HCT116 (cell line): ENCODE results near the gene SLC7A5. TPM values are rescaled to one million over a fixed set of nuclear protein-coding genes. Genes with fewer than 3 reads are reported as not detected.

Source experiments
- ATAC-seq: fragments of 200-7000 bp; cut with Tn5 transposase; 2 replicates; pipeline ENCODE4 v1.9.1; 2020; ENCODE audit warnings: mild to moderate bottlenecking, moderate library complexity
- BruUV-seq: library from RNA; stranded (reverse); fragments of 400-500 nt; replicated peaks from 2 replicates; lab custom pipeline; 2021; lab: Mats Ljungman, UMichigan
- CTCF ChIA-PET: fragments of 300-600 bp; sonication (Branson Sonifier 250); formaldehyde crosslinking; loops from one replicate; lab custom pipeline; 2021; ENCODE audit warnings: antibody characterized with exemption; lab: Charles Lee
- POLR2A ChIA-PET: fragments of 300-600, 350-600 bp; sonication (Branson Sonifier 250); formaldehyde crosslinking; loops from one replicate; lab custom pipeline; 2021; ENCODE audit warnings: antibody characterized with exemption; lab: Charles Lee
- RAD21 ChIA-PET, 2 experiments: fragments of 300-600 bp; sonication (Branson Sonifier 250); formaldehyde crosslinking; loops; one replicate each; lab custom pipeline; 2023; ENCODE audit warnings: low total read pairs in 2 of 2; ENCODE audit not compliant: uncharacterized antibody in 2 of 2, unreplicated experiment in 2 of 2, low non-redundant PET in 1 of 2; lab: Charles Lee
- DNase-seq: peaks from one replicate; pipeline ENCODE4 v3.0.0-alpha.2; 2010; ENCODE audit warnings: low read depth, low spot score
- H2AFZ ChIP-seq: fragments of 200-600 bp; shearing (Covaris generic), sonication (generic); 2 replicates; pipeline ENCODE4 v1.6.1; 2017; ENCODE audit warnings: low read depth, mixed run types, mixed read lengths, antibody characterized with exemption, low read length; ENCODE audit not compliant: poor library complexity, severe bottlenecking
- H3K27ac ChIP-seq: 2 replicates; pipeline ENCODE4 v1.5.1; 2012; ENCODE audit warnings: low read depth, low read length
- H3K27me3 ChIP-seq: fragments of 200-600 bp; sonication (generic); 2 replicates; pipeline ENCODE4 v1.6.1; 2016; ENCODE audit warnings: mixed run types, low read length, mixed read lengths; ENCODE audit not compliant: insufficient read depth
- H3K36me3 ChIP-seq, 2 experiments: fragments of 200-500 bp in 1 of 2; fragments of 200-600 bp in 1 of 2; sonication (Bioruptor generic) in 1 of 2; sonication (generic) in 1 of 2; 2 replicates each; pipeline versions ENCODE4 v1.5.1 to v1.6.1; 2014 to 2016; ENCODE audit warnings: low read length in 2 of 2, inconsistent platforms in 1 of 2, mixed read lengths in 1 of 2, mixed run types in 1 of 2; ENCODE audit not compliant: insufficient read depth in 2 of 2, control insufficient read depth in 1 of 2
- H3K4me1 ChIP-seq, 2 experiments: fragments of 200-600 bp in 1 of 2; sonication (generic) in 1 of 2; 2 replicates each; pipeline versions ENCODE4 v1.5.1 to v1.6.1; 2012 to 2017; ENCODE audit warnings: low read length in 2 of 2, inconsistent platforms in 1 of 2, mild to moderate bottlenecking in 1 of 2, mixed read lengths in 1 of 2, mixed run types in 1 of 2, moderate library complexity in 1 of 2; ENCODE audit not compliant: insufficient read depth in 2 of 2, control insufficient read depth in 1 of 2
- H3K4me2 ChIP-seq: fragments of 200-600 bp; sonication (generic); 2 replicates; pipeline ENCODE4 v1.6.1; 2017; ENCODE audit warnings: mixed run types, low read length, mixed read lengths
- H3K4me3 ChIP-seq, 2 experiments: fragments of 200-600 bp in 1 of 2; sonication (generic) in 1 of 2; replicated peaks in 1 of 2; 2 replicates each; pipeline ENCODE4 v1.5.1; 2011 to 2016; ENCODE audit warnings: low read length in 2 of 2, control low read depth in 1 of 2, low read depth in 1 of 2, mild to moderate bottlenecking in 1 of 2, mixed read lengths in 1 of 2, mixed run types in 1 of 2
- H3K79me2 ChIP-seq: fragments of 200-600 bp; sonication (generic); 2 replicates; pipeline ENCODE4 v1.6.1; 2017; ENCODE audit warnings: mild to moderate bottlenecking, mixed run types, low read length, moderate library complexity, mixed read lengths; ENCODE audit not compliant: insufficient read depth
- H3K9ac ChIP-seq: fragments of 200-600 bp; sonication (generic); 2 replicates; pipeline ENCODE4 v1.6.1; 2016; ENCODE audit warnings: low read length, mixed read lengths
- H3K9me2 ChIP-seq: fragments of 200-600 bp; sonication (generic), shearing (Covaris generic); 2 replicates; pipeline ENCODE4 v1.6.1; 2017; ENCODE audit warnings: mixed run types, mild to moderate bottlenecking, moderate library complexity; ENCODE audit not compliant: insufficient read depth
- H3K9me3 ChIP-seq, 2 experiments: fragments of 200-500 bp in 1 of 2; fragments of 200-600 bp in 1 of 2; sonication (Bioruptor generic) in 1 of 2; sonication (generic) in 1 of 2; 2 replicates each; pipeline ENCODE4 v1.6.1; 2014 to 2017; ENCODE audit warnings: low read length in 2 of 2, mixed read lengths in 2 of 2, inconsistent platforms in 1 of 2, low read depth in 1 of 2, mild to moderate bottlenecking in 1 of 2, mixed run types in 1 of 2, moderate library complexity in 1 of 2; ENCODE audit not compliant: control insufficient read depth in 1 of 2, insufficient read depth in 1 of 2
- H4K20me1 ChIP-seq: fragments of 200-600 bp; sonication (generic), shearing (Covaris generic); 2 replicates; pipeline ENCODE4 v1.6.1; 2017; ENCODE audit warnings: mixed run types, mild to moderate bottlenecking, moderate library complexity; ENCODE audit not compliant: insufficient read depth
- EGR1 ChIP-seq: IDR thresholded peaks from 2 replicates; pipeline ENCODE4 v1.6.1; 2012; ENCODE audit warnings: low read depth
- EZH2 ChIP-seq: fragments of 200-600 bp; sonication (generic); IDR thresholded peaks from 2 replicates; pipeline ENCODE4 v1.6.1; 2017; ENCODE audit warnings: antibody characterized with exemption, mixed run types
- JUND ChIP-seq: IDR thresholded peaks from 2 replicates; pipeline ENCODE4 v1.6.1; 2012
- POLR2A ChIP-seq: IDR thresholded peaks from 2 replicates; pipeline ENCODE4 v1.7.0; 2011; ENCODE audit warnings: borderline replicate concordance; ENCODE audit not compliant: insufficient read depth, insufficient read length; ENCODE audit errors: extremely low read depth
- POLR2AphosphoS5 ChIP-seq: IDR thresholded peaks from 2 replicates; pipeline ENCODE4 v1.6.1; 2011; ENCODE audit warnings: mild to moderate bottlenecking, low read depth, low read length, moderate library complexity
- RAD21 ChIP-seq: IDR thresholded peaks from 2 replicates; pipeline ENCODE4 v1.6.1; 2012; ENCODE audit warnings: low read depth, mild to moderate bottlenecking
- SP1 ChIP-seq: IDR thresholded peaks from 2 replicates; pipeline ENCODE4 v1.6.1; 2012; ENCODE audit warnings: low read depth
- SRF ChIP-seq: IDR thresholded peaks from 2 replicates; pipeline ENCODE4 v1.6.1; 2012; ENCODE audit warnings: low read depth
- intact Hi-C: fragments of 100-400 bp; cut with micrococcal nuclease; formaldehyde crosslinking; loops from 2 replicates; pipeline ENCODE4 v1.10.0; 2022
- total RNA-seq: library from RNA; stranded (reverse); gene quantifications from one replicate; pipeline ENCODE4 v1.2.1, GENCODE V29; 2021; ENCODE audit not compliant: unreplicated experiment

The SLC7A5 gene
- total RNA-seq, 1 experiment from 2014 or later, result 482 TPM

DNA sequence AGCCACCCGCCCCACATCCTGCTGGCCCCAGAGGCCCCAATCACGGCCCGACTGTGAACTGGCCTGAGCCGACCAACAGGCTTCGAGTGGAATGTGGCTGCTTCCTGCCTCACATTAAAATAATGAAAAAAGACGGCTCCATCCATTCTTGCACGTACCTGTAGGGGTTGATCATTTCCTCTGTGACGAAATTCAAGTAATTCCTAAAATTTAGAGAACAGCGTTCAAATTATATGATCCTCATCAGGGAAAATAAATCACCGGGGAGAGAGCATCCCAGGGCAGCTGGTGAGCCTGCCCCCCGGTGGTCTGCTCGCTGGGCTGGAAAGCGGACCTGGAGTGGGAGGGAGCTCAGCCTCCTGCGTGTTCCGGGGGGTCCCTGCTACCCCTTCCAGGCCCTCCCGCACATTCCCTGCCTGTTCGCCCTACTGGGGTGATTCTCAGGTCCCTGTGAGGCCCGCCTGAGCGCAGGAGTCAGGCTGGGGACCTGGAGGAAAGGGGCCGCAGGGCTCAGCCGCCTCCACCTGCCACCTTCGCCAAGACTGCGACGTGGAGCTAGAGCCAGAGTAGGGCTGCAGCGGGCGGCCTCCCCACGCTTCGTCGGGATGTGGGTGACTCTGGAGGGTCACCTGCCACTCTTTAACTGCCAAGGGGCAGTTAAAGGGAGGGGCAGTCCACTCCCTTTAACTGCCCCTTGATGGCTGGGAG, 28.9 kb downstream of the SLC7A5 start:
- ChIA-PET POLR2A (interaction anchor here (1.3 kb wide), 1 partner anchor 33 kb away, joined by 4 read pairs; no protein-coding TSS in a partner anchor), RAD21 (no interaction called here), CTCF (interaction anchor here (1.0 kb wide), 1 partner anchor 61 kb away, joined by 3 read pairs; no protein-coding TSS in a partner anchor)
- intact Hi-C loops, result no loop called here
- peaks cover 19% of the 10 kb centered on the region; the same call in 1 of the 2 replicates for H4K20me1 ChIP-seq
- no peak for TF ChIP-seq SP1
- TF ChIP-seq JUND, result no peak
- no peak for TF ChIP-seq POLR2A
- TF ChIP-seq POLR2AphosphoS5, result peak; percentile 6; the same call in 1 of the 2 replicates
- no peak for TF ChIP-seq EZH2
- TF ChIP-seq EGR1, result no peak
- no peak for TF ChIP-seq RAD21
- no TSS peak for BruUV-seq
- H3K9ac ChIP-seq, result no peak overlapping the region
- H2AFZ ChIP-seq, result no peak overlapping the region
- no peak overlapping the region; the same call in 1 of the 2 replicates for H3K27ac ChIP-seq
- no peaks in the 10 kb centered on the region for H3K27me3 ChIP-seq
- H3K79me2 ChIP-seq, result peaks cover 63% of the 10 kb centered on the region
- no peaks in the 10 kb centered on the region for H3K9me3 ChIP-seq
- H3K4me1 ChIP-seq, result no peaks in the 10 kb centered on the region
- no peak for DNase-seq
- no peaks in the 10 kb centered on the region for H3K9me2 ChIP-seq
- no peak overlapping the region for H3K4me2 ChIP-seq
- peaks cover 49 to 96% of the 10 kb centered on the region in 2 experiments for H3K36me3 ChIP-seq
- H3K4me3 ChIP-seq, result no peak overlapping the region
- no peak for ATAC-seq

DNA sequence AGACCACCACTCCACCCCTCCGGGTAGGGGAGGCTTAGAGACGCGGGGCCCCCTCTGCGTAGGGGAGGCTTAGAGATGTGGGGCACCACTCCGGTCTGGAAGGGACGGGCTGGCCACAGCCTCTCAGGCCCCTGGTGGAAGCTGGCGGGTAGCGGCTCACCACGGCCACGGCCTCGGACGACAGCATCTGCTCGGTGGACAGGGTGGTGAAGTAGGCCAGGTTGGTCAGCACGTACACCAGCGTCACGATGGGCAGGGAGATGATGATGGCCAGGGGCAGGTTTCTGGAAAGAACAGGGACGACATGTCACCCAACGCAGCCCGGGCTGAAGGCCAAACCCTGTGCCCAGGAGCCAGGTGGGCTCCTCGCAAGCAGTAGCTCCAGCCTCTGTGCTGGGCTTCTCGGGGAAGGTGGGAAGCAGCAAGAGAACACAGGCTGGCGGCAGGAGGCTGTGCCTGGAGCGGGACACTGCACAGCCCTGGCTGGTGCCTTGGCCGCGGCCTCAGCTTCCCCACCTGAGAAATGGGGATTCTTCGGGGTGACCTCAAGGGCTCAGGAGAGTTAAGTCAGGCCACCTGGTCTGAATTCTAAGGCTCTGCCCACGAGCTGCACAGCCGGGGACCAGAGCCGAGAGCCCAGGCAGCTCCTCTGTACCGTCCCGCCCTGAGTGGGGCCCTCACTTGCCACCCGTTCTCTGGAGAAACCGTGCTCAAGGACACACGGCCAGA, 29.6 kb downstream of the SLC7A5 start:
- Histone ChIP-seq H3K36me3 (peaks cover 50 to 98% of the 10 kb centered on the region in 2 experiments), H3K27me3 (no peaks in the 10 kb centered on the region), H3K9me3 (no peaks in the 10 kb centered on the region), H3K9ac (no peak overlapping the region), H3K9me2 (no peaks in the 10 kb centered on the region), H3K4me2 (no peak overlapping the region), H2AFZ (no peak overlapping the region), H3K4me1 (no peaks in the 10 kb centered on the region), H3K27ac (no peak overlapping the region; the same call in 1 of the 2 replicates), H3K4me3 (no peak overlapping the region), H3K79me2 (peaks cover 60% of the 10 kb centered on the region), H4K20me1 (peaks cover 17% of the 10 kb centered on the region; the same call in 1 of the 2 replicates)
- BruUV-seq, result TSS peak; percentile 7
- ChIA-PET POLR2A (no interaction called here), RAD21 (no interaction called here), CTCF (interaction anchor here (1.0 to 1.2 kb wide), 2 partner anchors 10 to 61 kb away, joined by 3 to 5 read pairs; no protein-coding TSS in a partner anchor)
- DNase-seq (no peak), ATAC-seq (no peak)
- intact Hi-C loops, result no loop called here
- TF ChIP-seq SRF (no peak), JUND (no peak)
